Activated CD8-positive, alpha-beta memory T cell treated with anti-CD3 and anti-CD28 coated beads for 1 hour (primary cell): ENCODE data around the gene SLC41A3.
"Not testable (repeated sequence)": the region's sequence is repeated elsewhere in the genome, so short reads cannot be mapped to it uniquely, and the experiment has no call there.

Experiments
- DNase-seq, 2 donors: peaks; one replicate each; pipeline ENCODE4 v3.0.0-alpha.2; 2020; ENCODE audit warnings: low read depth in 1 of 2; ENCODE audit errors: extremely low read depth in 1 of 2

The SLC41A3 gene

DNA sequence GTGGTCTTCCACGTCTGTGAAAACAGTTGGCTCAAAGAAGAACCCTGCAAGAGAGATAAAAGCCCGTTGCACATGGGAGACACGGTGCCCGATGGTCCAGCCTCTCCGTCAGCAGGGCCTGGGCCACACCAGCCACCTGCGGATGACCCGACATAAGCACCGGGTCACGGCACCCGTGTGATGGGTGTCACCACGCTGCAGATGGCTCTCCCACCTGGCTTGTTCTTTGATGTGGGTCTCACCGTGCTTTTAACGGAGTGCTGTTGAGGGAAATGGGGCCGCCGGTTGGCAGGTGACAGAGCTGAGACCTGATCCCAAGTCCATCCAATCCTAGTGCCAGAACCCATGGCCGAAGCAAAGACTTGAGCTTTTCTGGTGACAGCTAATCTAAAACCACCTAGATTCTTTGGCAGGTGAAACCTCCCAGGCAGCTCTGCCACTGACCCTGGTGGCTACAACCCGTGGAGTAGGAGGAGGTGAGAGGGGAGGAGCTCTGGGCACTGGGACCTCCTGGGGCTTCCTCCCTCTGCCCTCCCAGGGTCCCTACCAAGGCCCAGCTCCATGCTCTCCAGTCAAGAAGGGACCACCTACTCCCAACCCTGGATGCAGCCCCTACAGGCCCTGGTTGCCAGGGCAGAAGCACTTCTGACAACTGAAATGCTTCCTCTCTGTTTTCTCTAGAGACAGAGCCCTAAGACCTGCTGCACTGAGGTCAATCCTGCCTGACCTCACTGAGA lies 23.4 kb upstream of the SLC41A3 start:
- no peak for DNase-seq

- DNase-seq, result no peak
Measured at GRCh38 chr3:126106336-126107202, 22.6 kb upstream of the SLC41A3 start.

DNA sequence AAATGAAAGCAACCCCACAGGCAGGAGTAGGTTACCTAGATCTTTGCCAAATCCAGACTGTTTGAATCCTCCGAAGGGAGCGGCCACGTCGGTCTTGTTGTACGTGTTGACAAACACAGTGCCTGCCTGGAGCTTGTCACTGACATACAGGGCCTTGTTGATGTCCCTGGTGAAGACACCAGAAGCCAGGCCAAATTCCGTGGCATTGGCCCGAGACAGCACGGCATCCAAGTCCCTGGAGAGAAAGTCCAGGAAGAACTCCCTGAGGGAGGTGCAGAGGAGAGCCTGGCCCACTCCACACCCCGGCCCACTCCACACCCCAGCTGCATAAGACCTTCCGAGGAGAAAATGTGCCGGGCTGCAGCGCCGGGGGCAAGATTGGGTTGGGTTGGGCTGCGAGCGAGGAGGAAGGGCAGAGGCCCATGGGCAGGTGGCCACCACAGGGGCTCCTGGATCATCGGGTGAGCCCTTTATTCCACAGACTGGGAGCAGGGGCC lies 21.8 kb upstream of the SLC41A3 start:
- DNase-seq, result no peak

GRCh38 chr3:126104742-126105605 lies 21.1 kb upstream of the SLC41A3 start:
- DNase-seq, result no peak

DNA sequence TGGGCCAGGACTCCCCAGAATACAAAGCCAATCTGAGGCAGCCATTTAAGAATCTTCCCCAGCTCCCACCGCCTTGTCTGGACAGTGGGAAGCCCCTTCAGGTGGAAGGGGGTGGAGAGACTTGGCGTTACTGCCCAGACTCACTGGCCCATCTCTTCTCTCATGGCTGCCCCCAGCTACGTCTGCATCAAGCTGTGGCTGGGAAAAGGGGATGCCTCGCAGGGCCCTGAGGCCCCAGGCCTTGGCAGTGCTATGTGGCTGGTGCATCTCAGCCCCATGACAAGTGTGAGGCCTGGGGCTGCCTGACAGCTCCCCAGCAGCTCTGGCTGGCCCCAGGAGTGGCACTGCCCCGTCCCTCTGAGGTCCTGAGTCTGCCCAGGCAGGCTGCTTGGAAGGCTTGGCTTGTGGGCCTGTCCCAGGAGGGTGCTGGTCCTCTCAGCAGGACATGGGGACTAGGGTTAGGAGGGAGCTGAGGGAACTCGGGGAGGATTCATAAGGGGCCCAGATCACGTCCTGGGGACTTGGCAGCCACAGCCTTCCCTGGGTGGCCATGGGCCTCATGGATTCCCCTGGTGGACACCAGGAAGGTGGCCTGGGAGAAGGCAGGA lies 20.2 kb upstream of the SLC41A3 start:
- no peak for DNase-seq

DNA sequence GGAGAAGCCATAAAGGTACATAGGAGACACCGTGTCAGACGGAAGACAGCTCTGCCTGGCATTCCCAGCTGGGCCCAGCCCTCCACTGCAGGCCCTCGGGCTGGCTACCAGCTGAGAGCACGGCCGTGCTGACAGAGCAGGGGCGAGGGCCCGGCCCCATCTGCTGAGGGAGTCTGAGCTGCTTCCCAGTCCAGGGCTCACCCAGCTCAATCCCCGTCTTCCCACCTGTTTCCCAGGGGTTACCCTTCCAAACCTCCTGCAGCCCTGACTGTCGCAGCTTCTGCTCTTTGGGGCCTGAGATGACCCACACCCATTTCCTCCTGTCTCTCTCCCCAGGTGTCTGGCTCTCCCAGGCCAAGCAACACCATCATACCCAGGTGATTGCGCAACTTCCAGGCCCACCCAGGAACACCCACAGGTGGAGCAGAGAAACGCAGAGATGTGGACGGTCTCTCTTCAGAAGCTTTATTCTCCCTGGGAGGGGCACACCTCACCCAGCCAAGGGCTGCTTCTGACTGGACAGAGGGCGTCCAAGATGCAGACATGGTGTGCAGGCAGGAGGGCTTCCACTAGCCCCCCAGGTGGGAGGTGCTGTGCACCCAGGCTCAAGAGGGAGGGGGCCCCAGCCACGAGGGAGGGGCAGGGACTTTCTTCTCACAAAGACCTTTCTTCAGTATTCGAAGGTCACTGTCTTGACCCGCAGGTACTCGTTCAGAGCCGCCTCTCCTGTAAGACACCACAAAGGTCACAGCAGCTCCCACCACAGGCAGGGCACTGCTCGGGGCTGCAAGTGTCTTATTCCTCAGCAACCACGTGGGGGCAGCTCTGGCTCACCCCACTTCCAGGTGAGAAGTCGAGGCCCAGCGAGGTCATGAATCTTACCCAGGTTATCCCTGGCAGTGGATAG lies 19.4 kb upstream of the SLC41A3 start:
- no peak for DNase-seq

DNA sequence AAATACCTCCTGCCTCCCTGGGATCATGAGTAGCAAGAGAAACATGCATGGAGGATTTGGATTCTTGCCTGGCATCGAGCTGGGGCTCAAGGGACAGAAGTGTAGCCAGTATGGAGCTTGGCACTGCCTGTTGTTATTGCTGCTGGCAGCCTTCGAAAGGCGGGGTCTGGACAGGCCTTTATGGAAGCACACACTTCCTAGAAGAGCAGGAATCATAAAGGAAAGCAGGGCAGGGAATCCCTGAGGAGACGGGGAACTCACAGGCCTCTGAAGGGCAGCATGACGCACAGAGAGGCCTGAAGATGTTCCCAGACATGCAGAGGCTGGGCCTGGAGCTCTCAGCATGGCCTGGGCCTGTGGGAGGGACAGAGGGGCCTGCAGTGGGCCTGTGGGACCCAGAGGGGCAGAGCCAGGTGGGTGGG lies 18.6 kb upstream of the SLC41A3 start:
- no peak for DNase-seq

DNA sequence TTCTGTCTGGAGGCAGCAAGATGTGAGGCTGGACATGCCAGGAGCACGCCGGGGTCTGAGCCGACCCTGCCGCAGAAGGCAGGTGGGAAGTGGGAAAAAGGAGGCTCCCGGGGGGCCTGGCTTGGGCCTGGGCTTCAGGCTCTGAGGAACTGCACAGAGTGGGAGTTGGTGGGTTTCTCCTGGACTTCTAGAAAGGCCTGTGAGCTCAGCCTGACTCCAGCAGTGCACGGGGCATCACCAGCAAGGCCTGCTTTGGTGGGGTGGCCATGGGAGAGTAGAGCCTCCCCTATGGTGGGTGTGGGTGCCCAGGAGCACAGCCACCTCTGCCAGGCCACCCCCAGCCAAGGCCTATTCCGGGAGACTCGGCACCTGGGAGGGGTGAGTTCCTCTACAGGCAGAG lies 18.1 kb upstream of the SLC41A3 start:
- DNase-seq, result no peak

GRCh38 chr3:126101521-126101982 lies 17.6 kb upstream of the SLC41A3 start:
- DNase-seq, result no peak

GRCh38 chr3:126100634-126101301 lies 16.8 kb upstream of the SLC41A3 start:
- no peak for DNase-seq

GRCh38 chr3:126100269-126100633 lies 16.3 kb upstream of the SLC41A3 start:
- DNase-seq, result no peak

DNA sequence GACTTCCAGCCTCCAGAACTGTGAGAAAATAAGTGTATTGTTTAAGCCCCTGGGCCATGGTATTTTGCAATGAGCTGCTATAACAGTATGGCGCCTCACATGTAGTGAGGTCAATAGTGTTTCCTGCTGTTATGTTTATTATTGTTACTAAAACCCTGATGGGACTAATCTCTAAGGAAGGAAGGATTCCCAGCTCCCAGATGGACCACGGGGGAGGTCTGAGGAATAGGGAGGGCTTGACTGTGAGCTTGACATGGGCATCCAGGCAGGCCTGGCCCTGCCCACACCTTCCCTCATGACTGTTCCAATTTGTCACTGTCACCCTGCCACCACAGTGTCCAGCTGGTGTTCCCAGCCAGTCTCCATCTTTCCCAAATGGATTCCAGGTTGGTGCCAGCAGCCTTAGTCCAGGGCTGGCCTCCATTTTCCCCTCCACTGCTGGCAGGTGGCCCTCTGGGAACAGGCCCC lies 14.5 kb upstream of the SLC41A3 start:
- no peak for DNase-seq

GRCh38 chr3:126097801-126098200 lies 13.9 kb upstream of the SLC41A3 start:
- no peak for DNase-seq

- DNase-seq, result not testable (repeated sequence)
Measured at GRCh38 chr3:126096274-126096673, 12.3 kb upstream of the SLC41A3 start.

- DNase-seq, result not testable (repeated sequence)
Measured at GRCh38 chr3:126092128-126092527, 8.2 kb upstream of the SLC41A3 start.

DNA sequence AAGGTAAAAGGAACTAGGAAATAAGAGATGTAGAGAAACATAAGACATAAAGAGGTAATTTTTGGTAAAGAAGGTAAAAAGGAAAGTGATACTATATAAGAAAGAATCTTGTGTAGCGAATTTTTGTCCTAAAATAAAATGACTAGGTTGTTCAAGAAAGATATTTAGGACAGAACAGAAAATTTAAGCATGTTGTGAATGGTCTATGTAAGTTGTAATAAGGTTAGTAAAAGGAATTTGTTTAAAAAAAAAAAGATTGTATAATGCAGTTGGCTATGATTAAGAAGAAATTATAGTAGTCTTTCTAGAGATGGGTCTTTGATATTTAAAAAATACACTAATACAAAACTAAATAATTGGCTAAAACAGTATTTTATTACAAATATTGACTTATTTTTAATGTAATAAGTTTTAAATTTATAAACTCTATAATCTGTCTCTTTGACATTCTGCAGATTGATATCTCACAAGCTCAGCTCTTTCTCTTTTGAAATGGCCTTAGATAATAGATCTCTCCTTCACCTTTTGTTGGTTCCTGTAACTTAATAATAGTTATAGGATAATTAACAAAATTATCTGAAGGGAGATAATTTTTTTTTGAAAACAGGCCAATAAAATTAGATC lies 3.7 kb upstream of the SLC41A3 start:
- no peak for DNase-seq

DNA sequence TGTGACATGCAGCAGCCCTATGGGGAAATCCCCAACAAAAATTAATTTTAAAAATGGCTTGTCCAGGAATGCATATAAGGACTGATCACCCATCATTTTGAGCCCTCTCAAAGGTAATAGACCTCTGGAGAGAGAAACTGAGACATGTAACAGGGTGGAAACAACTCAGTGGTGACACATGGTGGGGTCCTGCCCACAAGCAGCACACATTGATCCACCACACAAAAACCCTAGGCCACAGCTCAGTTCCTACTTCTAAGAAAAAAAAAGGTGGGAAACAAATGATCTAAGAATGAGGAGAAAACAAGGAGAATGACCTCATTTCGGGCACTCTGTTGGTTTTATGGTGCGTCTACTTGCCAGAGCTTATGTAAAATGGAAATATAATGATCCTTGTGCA lies 1.9 kb upstream of the SLC41A3 start:
- no peak for DNase-seq

DNA sequence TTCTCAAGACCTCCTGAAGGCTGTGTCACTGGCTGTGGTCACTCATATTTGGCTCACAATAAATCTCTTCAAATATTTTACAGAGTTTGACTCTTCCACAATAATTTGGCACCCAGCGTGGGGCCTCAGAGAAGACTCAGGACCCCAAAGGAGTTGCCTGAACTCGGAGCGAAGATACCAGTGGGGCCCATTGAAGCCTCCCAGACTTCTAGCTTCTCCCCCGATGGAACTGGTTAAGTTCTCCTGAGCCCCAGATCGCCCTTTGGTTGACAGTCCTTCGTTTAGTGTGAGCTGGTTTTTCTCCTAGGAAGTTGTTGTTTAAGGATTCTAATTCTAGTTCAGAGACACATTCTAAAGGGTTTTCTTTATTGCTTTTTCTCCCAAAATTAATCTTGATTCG lies 1.4 kb upstream of the SLC41A3 start:
- no peak for DNase-seq
